Osteoblast (primary cell): Measurements from ENCODE around the gene MSGN1. TPM values are rescaled to one million over a fixed set of nuclear protein-coding genes. Genes with fewer than 3 reads are reported as not detected.

ENCODE experiments used
- DNase-seq: peaks from one replicate; pipeline ENCODE4 v3.0.0; 2011; ENCODE audit warnings: low spot score, mixed read lengths; ENCODE audit not compliant: insufficient read length; ENCODE audit errors: missing footprints
- H2AFZ ChIP-seq: 2 replicates; pipeline ENCODE4 v1.6.0; 2011; ENCODE audit warnings: mild to moderate bottlenecking, low read length
- H3K27ac ChIP-seq: 2 replicates; pipeline ENCODE4 v1.5.1; 2011; ENCODE audit warnings: mild to moderate bottlenecking, low read depth, low read length, moderate library complexity
- H3K27me3 ChIP-seq: 2 replicates; pipeline ENCODE4 v1.6.0; 2012; ENCODE audit warnings: mild to moderate bottlenecking, control low read depth, inconsistent platforms, low read length, moderate library complexity; ENCODE audit not compliant: insufficient read depth
- H3K36me3 ChIP-seq: 2 replicates; pipeline ENCODE4 v1.5.1; 2011; ENCODE audit warnings: mild to moderate bottlenecking, low read length, control low read depth, moderate library complexity; ENCODE audit not compliant: insufficient read depth
- H3K4me1 ChIP-seq: 2 replicates; pipeline ENCODE4 v1.5.1; 2011; ENCODE audit warnings: mild to moderate bottlenecking, low read length, control low read depth, moderate library complexity; ENCODE audit not compliant: insufficient read depth
- H3K4me2 ChIP-seq: 2 replicates; pipeline ENCODE4 v1.6.0; 2011; ENCODE audit warnings: mild to moderate bottlenecking, low read length; ENCODE audit not compliant: insufficient read depth
- H3K4me3 ChIP-seq: fragments of 200-600 bp; sonication (generic); 3 replicates; pipeline ENCODE4 v1.5.1; 2012; ENCODE audit warnings: mild to moderate bottlenecking, low read length, inconsistent platforms; ENCODE audit not compliant: insufficient read depth
- H3K79me2 ChIP-seq: 2 replicates; pipeline ENCODE4 v1.6.0; 2012; ENCODE audit warnings: mild to moderate bottlenecking, low read length, control low read depth, inconsistent platforms; ENCODE audit not compliant: insufficient read depth
- H3K9me3 ChIP-seq: 2 replicates; pipeline ENCODE4 v1.5.1; 2011; ENCODE audit warnings: low read depth, low read length, control low read depth
- H4K20me1 ChIP-seq: 2 replicates; pipeline ENCODE4 v1.6.0; 2012; ENCODE audit warnings: mild to moderate bottlenecking, low read length, control low read depth; ENCODE audit not compliant: insufficient read depth
- CTCF ChIP-seq: IDR thresholded peaks from 2 replicates; pipeline ENCODE4 v1.5.1; 2011; ENCODE audit warnings: mild to moderate bottlenecking, low read depth, low read length, moderate library complexity; ENCODE audit errors: extremely low read depth
- total RNA-seq: library from RNA; depleted of rRNA; stranded (reverse); fragments of >200 nt; gene quantifications from 2 replicates; pipeline ENCODE4 v1.2.3, GENCODE V29; 2012

The MSGN1 gene
- total RNA-seq, 1 donor: not detected

- H3K27me3 ChIP-seq: peaks cover 4% of the 10 kb centered on the region
- no peaks in the 10 kb centered on the region for H3K79me2 ChIP-seq
- no peaks in the 10 kb centered on the region for H3K4me1 ChIP-seq
- no peak for DNase-seq
- TF ChIP-seq CTCF: no peak
- H3K9me3 ChIP-seq: no peaks in the 10 kb centered on the region
- no peak overlapping the region for H3K4me3 ChIP-seq
- H3K36me3 ChIP-seq: no peaks in the 10 kb centered on the region
- no peak overlapping the region for H3K27ac ChIP-seq
- no peak overlapping the region for H2AFZ ChIP-seq
- H4K20me1 ChIP-seq: no peaks in the 10 kb centered on the region
- H3K4me2 ChIP-seq: no peak overlapping the region
Observed at GRCh38 chr2:17839959-17840358, 23.7 kb downstream of the MSGN1 start.

GRCh38 chr2:17843457-17843856, 27.2 kb downstream of the MSGN1 start:
- H3K79me2 ChIP-seq: no peaks in the 10 kb centered on the region
- no peaks in the 10 kb centered on the region for H3K9me3 ChIP-seq
- H3K4me1 ChIP-seq: no peaks in the 10 kb centered on the region
- no peak overlapping the region for H2AFZ ChIP-seq
- H3K27ac ChIP-seq: no peak overlapping the region
- H4K20me1 ChIP-seq: no peaks in the 10 kb centered on the region
- no peaks in the 10 kb centered on the region for H3K36me3 ChIP-seq
- H3K4me3 ChIP-seq: no peak overlapping the region
- no peak overlapping the region for H3K4me2 ChIP-seq
- no peak for DNase-seq
- TF ChIP-seq CTCF: no peak
- peaks cover 4% of the 10 kb centered on the region for H3K27me3 ChIP-seq

- Histone ChIP-seq H3K9me3 (no peaks in the 10 kb centered on the region), H3K27ac (no peak overlapping the region), H4K20me1 (no peaks in the 10 kb centered on the region), H3K4me1 (no peaks in the 10 kb centered on the region), H3K4me3 (no peak overlapping the region), H3K27me3 (peaks cover 1% of the 10 kb centered on the region), H3K36me3 (no peaks in the 10 kb centered on the region), H2AFZ (no peak overlapping the region), H3K79me2 (no peaks in the 10 kb centered on the region), H3K4me2 (no peak overlapping the region)
- TF ChIP-seq CTCF: no peak
- DNase-seq: no peak
Observed at GRCh38 chr2:17845806-17846205, 29.5 kb downstream of the MSGN1 start.

- no peaks in the 10 kb centered on the region for H3K4me1 ChIP-seq
- H3K79me2 ChIP-seq: no peaks in the 10 kb centered on the region
- no peaks in the 10 kb centered on the region for H3K9me3 ChIP-seq
- no peak for TF ChIP-seq CTCF
- H3K4me2 ChIP-seq: no peak overlapping the region
- no peaks in the 10 kb centered on the region for H3K36me3 ChIP-seq
- no peak overlapping the region for H2AFZ ChIP-seq
- no peak for DNase-seq
- H3K27ac ChIP-seq: no peak overlapping the region
- no peak overlapping the region for H3K4me3 ChIP-seq
- H3K27me3 ChIP-seq: no peaks in the 10 kb centered on the region
- no peaks in the 10 kb centered on the region for H4K20me1 ChIP-seq
Observed at GRCh38 chr2:17846676-17847075, 30.4 kb downstream of the MSGN1 start.
